B cell (primary cell): Measurements from ENCODE around the gene TSC22D4.

ENCODE experiments used
- EZH2 ChIP-seq: IDR thresholded peaks from 2 replicates; pipeline ENCODE4 v1.6.1; 2012; ENCODE audit warnings: borderline replicate concordance, low read depth, mild to moderate bottlenecking, moderate library complexity, low read length; ENCODE audit not compliant: insufficient read depth, poor library complexity, severe bottlenecking
- TF ChIP-seq, protein P1 (sequence below): fragments of 200-600 bp; IDR thresholded peaks from one replicate; pipeline ENCODE4 v1.8.0; 2022; ENCODE audit warnings: antibody characterized with exemption, mild to moderate bottlenecking

DNA sequence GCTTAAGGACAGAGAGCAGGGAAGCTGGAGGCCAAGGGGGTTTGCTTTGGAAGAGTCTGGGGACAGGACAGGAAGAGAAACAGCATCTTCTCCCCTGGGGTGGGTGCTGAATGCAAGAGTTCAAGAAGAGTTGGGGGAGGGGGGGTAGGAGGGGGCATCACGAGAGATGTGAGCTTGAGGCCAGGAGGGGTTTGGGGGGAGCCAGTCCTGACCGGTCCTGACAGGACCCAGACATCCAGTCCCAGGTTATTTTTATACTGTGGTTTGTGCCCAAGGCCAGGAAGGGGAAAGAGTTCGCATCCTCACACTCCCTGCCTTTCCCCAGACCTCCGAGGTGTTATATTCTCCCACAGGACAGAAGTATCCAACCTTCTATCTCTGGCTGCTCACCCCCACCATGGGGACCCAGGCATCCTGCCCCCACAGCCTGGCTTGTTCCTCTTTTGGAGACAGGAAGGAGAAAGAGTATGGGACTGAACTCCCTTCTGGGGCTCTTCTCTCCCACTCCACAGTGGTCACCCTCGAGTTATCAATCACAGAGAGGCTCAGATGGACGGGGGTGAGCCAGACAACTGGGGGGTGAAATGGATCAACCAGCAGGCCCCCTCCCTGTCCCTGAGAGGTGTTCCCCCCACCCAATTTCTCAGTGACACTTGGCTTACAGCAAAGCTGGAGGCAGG lies 2.8 kb downstream of the TSC22D4 start:
- TF ChIP-seq, protein P1, sequence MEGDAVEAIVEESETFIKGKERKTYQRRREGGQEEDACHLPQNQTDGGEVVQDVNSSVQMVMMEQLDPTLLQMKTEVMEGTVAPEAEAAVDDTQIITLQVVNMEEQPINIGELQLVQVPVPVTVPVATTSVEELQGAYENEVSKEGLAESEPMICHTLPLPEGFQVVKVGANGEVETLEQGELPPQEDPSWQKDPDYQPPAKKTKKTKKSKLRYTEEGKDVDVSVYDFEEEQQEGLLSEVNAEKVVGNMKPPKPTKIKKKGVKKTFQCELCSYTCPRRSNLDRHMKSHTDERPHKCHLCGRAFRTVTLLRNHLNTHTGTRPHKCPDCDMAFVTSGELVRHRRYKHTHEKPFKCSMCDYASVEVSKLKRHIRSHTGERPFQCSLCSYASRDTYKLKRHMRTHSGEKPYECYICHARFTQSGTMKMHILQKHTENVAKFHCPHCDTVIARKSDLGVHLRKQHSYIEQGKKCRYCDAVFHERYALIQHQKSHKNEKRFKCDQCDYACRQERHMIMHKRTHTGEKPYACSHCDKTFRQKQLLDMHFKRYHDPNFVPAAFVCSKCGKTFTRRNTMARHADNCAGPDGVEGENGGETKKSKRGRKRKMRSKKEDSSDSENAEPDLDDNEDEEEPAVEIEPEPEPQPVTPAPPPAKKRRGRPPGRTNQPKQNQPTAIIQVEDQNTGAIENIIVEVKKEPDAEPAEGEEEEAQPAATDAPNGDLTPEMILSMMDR, result no peak
- no peak for TF ChIP-seq EZH2
